Activated CD4-positive, alpha-beta T cell treated with anti-CD3 and anti-CD28 coated beads for 1 hour (primary cell): ENCODE results near the gene CPT1A.
A peak's percentile ranks its signal among the peaks of the same experiment; 100 is the strongest.

Experiments
- DNase-seq: peaks from one replicate; pipeline ENCODE4 v3.0.0-alpha.2; 2020

The CPT1A gene

DNA sequence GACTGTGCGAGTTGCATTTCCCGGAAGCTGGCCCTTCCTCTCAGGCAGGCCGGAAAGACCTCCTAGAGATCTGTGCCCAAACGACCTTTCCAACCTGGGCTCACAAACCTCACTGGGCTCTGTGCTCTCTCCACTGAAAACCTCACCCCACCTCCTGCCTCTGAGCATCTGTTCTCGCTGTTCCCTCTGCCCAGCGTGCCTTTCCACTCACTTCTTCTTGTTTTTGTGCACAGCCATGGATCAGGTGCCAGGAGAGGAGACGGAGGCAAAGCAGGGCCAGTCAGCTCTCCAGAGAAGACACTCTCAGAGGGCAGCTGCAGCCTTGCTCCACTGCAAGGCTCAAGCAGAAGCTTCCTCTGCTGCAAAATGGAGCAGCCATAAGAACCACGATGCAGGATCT, 10.9 kb upstream of the CPT1A start:
- no peak for DNase-seq

DNA sequence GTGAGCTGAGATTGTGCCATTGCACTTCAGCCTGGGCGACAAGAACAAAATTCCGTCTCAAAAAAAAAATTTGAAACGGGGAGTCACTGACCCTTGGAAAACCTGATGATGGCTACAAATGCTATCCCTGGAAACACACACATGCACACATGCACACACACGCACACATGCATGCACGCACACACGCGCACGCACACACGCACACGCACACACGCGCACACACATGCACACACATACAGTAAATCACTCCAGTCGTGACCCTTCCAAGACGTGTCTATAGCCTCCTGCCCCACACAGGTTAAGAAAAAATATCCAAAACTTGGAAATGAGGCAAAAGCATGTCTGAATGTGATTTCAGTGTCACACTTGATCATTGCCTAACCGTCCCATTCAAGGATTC, 6.7 kb upstream of the CPT1A start:
- DNase-seq = no peak

DNA sequence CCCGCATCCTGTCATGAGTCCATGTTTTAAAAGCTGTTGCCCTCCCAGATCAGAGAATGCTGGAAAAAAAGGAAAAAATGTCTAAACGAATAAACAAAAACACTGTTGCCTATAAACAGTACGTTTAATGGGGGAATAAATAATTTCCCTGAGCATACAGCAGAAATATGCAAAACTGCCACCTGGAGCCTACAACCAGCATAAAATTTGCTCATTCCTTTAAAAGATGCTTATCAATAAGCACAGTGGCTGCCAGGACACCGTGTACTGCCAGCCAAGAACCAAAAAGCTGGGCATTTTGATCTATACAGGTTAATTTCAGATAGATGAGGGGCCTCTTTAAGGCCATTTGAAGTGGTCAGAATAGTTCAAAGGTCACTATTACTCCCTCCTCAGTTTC, 5.7 kb upstream of the CPT1A start:
- DNase-seq = no peak

DNA sequence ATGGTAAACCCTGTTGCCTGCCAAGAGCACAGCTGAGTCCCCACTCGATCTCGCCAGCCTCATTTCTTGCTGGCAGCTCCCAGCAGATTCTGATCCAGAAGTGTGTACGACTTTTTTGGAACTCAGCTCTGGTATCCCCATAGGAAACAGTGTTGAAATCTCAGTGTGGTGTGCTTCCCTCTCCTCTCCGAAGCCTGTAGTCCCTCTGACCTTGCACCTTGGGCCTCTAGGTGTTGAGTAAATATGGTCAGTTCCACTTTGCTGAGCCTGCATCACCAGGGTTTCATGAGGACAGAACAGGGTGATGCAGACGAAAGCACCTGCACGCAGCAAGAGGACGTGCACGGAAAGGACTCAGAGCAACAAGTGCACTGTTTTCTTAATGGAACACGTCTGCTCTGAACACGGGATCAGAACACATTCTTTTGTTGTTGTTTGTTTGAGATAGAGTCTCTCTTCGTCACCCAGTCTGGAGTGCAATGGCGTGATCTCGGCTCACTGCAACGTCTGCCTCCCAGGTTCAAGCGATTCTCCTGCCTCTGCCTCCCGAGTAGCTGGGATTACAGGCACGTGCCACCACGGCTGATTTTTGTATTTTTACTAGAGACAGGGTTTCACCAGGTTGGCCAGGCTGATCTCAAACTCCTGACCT, 3.8 kb upstream of the CPT1A start:
- no peak for DNase-seq

DNA sequence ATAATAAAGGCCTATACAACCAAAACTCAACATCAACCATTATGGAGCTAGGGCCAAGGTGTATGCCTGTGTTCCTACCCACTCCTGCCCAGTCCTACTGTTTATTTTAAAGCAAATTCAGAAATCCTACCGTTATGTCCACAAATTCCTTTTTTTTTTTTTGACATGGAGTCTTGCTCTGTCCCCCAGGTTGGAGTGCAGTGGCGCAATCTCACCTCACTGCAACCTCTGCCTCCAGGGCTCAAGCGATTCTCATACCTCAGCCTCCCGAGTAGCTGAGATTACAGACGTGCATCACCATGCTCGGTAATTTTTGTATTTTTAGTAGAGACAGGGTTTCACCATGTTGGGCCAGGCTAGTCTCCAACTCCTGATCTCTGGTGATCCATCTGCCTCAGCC, 3.1 kb upstream of the CPT1A start:
- no peak for DNase-seq

DNA sequence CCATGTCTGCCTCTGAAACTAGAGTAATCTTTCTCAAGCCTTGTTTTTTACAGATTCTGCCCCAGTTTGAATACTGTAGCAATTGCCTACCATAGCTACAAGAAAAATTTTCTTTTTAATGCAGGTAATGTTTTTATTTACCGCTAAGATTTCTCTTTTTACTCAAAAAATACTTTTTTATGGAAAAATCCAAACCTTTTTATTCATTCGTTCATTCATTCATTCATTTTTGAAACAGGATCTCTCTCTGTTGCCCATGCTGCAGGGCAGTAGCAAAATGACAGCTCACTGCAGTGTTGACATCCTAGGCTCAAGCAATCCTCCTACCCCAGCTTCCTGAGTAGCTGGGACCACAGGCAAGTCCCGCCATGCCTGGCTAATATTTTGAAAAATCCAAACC, 2.7 kb upstream of the CPT1A start:
- DNase-seq = no peak

DNA sequence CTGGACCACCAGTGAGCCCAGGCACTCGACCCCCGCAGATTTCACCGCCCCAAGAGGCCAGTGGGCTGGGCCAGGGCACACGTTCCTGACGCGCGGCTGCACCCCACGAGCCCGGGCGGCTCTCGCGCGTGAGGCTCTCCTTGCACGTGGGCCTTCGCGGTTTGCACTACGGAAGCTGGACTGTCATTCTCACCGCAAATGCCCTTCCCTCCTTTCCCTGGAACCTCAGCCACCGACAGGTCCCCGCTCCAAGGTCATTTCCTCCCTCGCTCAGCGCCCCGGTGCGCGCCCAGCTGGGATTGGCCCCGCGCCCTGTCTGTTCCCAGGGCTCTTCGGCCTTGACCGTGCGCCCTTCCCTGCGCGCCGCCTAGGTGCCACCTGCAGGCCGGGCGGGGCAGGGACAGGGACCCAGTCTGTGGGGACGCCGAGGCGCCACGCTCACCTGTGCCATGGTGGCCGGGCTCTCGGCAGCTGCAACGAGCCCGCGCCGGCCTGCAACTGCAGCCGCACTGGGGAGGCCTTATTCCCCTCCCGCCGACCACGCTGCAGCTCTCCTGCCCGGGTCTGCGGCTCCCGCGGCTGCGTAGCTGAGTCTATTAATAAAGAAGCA, 2.1 kb upstream of the CPT1A start:
- DNase-seq = peak; percentile 61

DNA sequence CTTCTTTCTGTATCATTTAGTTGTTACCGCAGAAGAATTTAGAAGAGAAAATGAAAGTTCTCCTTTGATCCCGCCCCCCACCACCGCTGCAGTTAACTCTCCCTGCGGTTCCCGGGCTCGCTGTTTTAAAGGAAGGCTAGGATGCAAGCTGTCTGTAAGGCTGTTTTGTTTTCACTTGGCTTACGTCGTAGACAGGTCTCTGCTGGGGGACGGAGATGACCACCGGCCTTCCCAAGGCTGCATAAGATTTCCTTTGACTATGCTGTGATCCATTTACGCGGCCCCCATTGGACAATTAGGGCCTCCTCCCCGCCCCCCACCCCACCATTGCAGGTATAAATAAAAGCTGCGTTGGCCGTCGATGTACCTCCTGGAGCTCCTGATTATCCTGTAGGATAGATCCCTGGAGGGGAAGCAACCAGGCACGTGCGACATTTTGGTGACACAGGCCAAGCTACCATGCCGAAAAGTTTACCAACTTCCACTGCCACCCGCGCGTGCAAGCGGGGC, 1.4 kb upstream of the CPT1A start:
- peak; percentile 22 for DNase-seq

DNA sequence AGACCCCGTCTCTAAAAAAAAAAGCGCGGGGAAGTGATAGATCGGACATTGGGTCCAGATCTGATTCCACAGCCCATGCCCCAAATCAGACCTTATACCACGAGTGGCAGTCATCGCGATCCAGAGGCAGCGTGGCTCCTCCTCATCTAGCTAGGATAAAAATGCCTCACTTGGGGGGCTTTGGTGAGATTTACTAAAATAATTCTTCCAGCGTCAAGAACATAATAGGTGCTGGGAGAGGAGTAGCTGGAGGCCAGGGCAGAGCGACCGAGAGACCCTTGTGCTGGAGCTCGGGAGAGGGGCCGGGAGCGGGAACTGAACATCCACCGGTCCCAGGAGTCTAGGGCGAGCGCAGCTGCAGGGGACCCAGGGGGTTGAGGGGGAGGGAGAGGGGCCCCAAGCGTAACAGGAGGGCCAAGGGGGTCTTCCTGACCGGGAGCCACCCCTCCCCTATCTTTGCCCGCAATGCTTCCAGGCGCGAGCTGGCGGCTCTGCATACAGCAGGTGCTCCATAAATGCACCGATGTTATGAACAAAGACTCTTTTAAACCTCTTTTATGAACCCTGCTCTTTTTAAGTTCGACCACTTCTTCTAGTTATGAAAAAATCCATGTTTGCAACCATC, 823 bp upstream of the CPT1A start:
- no peak for DNase-seq

DNA sequence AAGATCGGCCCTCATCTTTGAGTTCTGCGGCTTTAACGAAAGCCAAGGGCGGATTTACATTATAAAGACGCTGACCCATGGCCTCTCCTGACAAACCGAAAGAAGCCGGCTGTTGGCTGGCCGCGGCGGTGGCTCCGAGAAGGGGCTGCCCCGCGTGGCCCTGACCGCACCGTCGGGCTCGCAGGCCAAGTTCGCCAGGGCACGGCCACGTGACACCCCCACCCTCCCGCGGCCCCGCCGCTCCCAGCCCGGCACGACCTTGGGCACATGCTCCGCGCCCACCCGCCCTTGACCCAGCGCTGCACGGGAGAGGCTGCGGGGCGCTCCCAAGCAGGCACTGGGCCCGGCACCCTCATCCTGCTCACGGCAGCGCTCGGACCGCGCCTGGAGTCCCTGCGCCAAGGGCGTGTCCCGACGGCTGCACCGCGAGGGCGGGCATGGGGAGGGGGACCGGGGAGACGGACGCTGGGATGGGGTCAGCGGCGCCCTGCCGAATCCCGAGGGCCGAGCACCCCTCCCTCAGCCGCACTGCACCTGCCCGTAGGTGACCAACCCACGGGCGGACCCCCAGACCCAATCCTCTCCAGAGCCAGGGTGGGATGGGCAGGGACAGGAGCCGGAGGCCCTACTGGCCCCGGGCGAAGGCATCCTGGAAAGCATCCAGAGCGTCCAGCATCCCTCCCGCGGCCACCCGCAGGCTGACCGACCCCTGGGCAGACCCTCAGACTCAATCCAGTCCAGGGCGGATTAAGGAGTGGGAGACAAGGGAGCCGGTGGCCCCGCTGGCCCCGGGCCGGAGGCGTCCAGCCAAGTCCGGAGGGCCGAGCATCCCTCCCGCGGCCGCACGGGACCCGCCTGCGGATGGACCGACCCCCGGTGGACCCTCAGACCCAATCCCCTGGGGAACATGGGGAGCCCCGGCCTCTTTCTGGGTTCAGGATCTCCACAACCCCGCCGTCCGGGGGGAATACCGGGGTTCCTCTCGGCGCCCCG, 759 bp downstream of the CPT1A start:
- DNase-seq = peak; percentile 9

DNA sequence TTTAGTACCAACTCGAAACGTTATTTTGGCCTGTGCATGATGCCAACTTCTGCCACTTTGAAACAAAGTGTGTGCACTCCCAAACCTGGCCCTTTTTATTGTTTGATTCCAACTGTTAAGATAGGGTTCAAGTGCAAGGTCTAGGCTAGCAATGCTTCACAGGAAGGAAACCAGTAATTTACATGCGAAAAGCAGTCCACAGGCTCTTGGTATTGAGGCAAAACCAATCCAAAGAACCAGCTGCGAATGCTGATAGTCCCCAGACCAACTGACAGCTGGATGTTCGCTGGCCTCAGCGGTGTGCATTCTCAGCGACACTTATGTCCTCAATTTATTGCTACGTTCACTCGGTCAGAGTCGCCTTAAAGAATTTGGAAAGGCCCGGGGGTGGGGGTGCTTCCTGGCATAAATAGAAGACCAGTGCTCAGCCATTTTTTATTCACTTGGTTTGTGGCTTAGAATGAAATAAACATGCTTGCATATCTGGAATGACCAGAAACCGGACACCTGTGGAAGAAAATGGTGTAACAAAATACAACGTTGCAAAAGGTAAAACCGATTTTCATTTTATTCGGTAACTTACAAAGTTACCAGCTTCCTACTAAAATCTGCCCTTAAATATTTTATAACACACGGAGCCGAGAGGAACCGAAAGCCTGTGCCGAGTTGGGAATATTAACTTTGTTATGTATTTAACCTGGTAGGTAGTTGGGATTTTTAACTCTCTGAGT, 1.6 kb downstream of the CPT1A start:
- DNase-seq = no peak

DNA sequence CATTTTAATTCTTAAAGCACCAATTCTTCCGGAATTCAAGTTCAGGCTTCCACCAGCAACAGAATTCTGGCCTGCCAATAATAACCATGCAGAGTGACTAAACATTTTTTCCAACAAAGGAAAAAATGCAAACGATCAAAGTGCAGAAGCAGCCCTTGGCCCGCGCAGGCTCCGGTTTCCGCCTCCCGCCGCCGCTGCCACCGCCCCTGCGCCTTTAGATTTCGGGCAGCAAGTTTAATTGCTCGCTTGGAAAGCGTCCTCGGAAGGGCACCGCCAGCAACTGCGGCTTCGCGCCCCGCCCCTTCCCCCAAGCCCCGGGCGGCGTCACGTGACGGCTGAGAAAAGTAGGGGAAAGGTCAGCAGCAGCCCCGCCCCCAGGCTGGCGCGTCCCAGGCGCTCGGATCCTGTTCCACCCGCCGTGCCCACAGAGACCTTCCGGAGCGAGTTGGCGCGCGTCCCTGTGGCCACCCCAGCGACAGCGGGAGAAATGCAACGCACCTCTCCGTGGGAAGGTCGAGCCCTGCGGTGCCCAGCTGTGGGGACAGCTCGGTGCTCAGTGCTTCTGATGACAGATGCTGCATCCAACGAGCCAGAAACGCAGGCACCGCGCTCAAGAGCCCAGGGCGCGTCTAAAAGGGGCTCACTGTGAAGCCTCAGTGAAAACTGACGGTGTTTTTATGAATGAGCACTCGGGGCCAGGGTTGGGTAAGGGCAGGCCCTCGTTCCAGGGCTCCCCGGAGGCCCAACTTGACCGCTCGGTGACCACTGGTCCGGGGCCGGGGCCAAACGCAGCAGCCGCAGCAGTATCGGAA, 2.5 kb downstream of the CPT1A start:
- DNase-seq = peak; percentile 88

DNA sequence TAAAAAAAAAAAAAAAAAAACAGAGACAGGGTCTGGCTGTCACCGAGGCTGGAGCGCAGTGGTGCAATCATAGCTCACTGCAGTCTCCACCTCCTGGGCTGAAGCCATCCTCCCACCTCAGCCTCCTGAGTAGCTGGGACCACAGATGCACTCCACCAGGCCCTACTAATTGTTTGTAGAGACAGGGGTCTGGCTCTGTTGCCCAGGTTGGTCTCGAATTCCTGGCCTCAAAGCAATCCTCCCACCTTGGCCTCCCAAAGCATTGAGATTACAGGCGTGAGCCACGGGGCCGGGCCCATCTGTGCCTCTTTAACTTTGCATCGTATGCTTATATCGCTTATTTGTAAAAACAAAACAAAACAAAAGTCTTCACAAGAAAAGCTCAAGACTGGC, 3.1 kb downstream of the CPT1A start:
- DNase-seq = no peak

DNA sequence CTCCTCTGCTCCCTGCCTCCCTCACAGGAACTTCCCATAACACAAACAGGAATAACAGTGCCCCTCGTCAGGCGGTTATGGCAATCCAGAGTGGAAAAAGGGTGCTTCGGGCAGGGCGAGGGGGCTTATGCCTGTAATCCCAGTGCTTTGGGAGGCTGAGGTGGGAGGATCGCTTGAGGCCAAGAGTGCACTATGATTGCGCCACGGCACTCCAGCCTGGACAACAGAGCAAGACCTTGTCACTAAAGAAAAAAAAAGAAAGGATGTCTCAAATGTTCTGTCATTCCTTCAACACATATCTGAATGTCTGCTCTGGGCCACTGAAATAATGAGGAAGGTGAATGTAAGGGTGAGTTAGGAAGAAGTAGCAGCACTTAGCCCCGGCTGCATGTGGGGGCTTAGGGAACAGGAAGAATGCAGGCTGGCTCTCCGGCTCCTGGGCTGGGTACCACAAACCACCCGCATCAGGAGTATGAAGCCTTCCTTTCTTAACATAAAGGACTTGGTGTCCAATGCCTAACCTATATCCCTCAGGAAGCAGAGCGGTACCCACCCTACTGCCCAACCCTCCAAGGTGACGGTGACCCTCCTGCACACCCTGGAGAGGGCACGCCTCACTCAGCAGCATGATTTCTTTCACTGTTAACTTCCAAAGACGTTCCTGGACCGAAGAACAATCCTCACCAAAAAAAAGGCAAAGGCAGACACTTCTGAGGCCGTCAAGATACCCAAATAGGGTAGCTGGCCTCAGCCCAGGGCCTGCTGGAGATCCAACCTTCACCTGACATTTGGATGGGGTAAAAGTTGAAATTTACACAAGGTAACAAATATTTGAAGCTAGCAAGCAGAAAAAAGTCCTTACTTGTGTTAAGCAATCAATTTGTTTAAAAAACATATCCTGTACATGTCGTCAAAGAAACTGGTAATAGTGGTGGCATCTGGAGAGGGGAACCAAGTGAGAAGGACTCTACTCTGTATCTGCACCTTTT, 3.8 kb downstream of the CPT1A start:
- no peak for DNase-seq

DNA sequence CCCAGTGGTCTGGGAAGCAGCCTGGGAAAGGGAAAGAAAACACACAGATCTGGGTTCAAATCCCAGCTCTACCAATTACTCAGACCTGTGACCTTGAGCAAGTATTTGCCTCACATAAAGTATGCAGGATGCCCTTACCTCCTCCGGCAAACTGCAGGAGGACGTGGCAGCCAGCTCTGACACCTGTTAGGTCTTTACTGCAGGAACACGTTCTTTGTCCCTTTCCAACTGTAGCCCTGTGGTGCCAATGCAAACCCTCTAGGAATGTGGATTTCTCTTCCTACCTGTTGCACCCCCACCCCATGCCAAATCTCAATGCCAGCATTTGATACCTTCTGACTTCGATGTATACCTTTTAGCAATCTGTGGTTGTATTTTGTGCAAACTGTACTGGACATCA, 6.0 kb downstream of the CPT1A start:
- no peak for DNase-seq

DNA sequence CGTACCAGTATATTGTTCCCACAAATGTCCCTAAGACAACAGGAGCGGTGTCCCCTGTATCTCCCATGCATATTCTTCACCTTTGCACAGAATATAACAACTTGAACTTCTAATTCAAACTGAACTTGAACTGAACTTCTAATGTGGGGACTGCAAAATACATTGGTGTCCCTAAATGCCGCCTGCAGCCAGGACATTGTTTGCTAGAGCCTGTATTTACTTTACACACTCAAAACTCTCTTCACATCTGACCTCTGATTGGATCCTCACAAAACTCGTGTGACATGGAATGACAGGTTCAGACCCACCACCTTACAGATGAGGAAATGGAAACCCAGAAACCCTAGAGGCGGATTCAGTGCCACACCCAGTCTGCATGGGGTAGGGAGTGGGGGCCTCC, 6.4 kb downstream of the CPT1A start:
- no peak for DNase-seq

DNA sequence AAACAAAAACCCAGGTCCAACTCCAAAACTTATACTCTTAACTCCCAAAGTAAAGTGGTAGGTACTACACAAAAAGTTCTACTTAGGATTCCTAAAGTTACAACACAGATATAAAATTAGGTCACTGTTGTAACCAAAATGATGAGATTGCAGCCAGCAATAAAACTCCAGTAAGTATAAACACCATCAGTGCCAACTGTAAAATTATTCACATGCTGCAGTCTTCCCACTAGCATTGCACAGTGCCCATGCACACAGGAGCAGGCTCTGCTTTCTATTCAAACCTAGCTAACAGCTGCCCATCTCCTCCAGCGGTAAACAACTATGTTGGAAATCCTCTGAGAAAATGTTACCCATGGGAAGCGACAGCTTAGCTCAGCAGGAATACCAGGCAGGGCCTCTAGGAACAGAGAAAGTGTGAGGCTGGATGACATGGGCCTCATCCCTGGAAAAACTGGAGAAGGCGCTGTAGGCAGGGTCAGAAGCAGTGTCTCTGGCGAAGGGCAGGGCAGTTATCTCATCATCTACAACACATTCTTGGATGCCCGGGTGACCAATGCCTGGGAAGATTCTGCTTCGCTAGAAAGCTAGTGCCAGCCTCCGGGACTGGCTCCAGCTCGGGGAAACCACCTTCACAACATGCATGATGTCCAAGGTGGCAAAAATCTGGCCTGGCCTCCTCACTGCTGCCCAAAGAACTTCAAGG, 9.1 kb downstream of the CPT1A start:
- DNase-seq = no peak

DNA sequence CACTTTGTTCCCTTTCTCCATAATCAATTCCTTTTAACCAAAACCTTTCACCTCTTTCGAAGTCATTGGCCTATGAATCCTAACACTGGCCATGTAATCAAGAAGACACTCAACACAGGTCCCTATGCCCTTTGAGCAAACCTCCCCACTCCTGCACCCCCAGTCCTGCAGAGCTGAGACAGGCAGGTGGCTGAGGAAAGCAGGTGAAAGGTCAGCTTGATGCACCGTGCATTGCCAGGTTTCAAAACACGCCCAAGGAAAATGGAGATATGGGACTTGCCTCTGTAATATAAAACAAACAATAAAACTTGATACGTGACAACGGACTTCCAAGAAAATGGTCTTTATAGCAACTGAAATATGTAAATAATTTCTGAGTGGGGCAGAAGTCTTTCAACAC, 10.6 kb downstream of the CPT1A start:
- no peak for DNase-seq

DNA sequence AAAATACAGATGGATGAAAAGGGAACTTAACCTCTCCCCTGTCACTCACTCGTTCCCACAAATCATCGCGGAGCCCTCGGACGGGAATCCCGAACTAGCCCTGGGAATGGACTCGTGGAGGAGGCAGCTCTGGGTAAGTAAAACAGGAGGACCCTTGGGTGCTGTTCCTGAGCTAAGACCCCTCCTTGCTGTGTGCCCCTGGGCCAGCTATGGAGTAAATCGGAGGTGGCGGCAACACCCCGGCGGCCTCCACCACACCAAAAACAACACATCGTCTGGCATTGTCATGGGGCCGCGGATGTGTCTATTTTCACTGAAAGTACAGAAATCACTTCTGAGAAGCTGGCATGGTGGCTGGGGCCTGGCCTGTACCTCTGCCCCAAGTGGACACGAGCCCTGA, 12.1 kb downstream of the CPT1A start:
- no peak for DNase-seq

DNA sequence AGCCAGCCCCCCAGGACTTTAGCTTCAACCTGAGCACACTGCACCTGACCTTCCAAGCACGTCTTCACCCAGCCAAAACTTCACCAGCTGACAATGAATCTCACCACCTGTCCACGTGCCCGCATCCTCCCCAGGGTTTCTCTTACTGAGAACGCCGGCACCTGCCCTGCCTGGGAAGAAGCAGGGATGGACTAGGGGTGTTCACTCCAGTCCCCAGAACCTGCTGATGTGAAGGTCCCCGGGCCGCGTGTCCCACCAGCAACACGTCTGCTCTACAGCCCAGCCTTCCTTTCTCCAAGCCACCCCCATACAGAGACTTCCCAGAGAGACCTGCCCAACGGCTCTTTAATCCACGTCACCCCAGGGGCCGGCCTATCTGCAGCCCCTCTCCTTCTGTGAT, 12.8 kb downstream of the CPT1A start:
- DNase-seq = no peak
